A673 (cell line): ENCODE data around the gene SLC12A7.

Source experiments
- CTCF ChIP-seq: fragments of 300-800, 200-600 bp; sonication (generic); conservative IDR thresholded peaks from 2 replicates; pipeline ENCODE4 v1.5.1; 2017; ENCODE audit warnings: low read depth, mild to moderate bottlenecking, antibody characterized with exemption, low read length, moderate library complexity, mixed read lengths
- EZH2 ChIP-seq: fragments of 200-600 bp; sonication (generic); IDR thresholded peaks from 2 replicates; pipeline ENCODE4 v1.6.1; 2017; ENCODE audit warnings: borderline replicate concordance, low read depth, mild to moderate bottlenecking, mixed read lengths, antibody characterized with exemption, low read length; ENCODE audit not compliant: poor library complexity, severe bottlenecking

GRCh38 chr5:1001406-1002270 is 110.2 kb downstream of the SLC12A7 start:
- TF ChIP-seq CTCF (no peak), EZH2 (no peak)
